ENCODE measurements around the gene ZDHHC14.

GRCh38 chr6:157642736-157643135 is 261.7 kb downstream of the ZDHHC14 start:
- no peak for TF ChIP-seq CTCF (IDR thresholded peaks at IDR 0.05; ENCODE audit: low read depth, low read length)
- no peak for TF ChIP-seq POLR2A (IDR thresholded peaks at IDR 0.05; ENCODE audit: extremely low read depth, insufficient read length)
- TF ChIP-seq MAX (IDR thresholded peaks at IDR 0.05; ENCODE audit: low read depth, low read length): no peak

Data from NB4 (cell line).